22Rv1 (cell line): ENCODE measurements around the gene CROCC2.

Experiments used
- H3K27ac ChIP-seq: fragments of 450-650 bp; 2 replicates; pipeline ENCODE4 v1.5.1; 2017
- ZFX ChIP-seq: fragments of 450-650 bp; IDR thresholded peaks from 2 replicates; pipeline ENCODE4 v1.6.1; 2017; ENCODE audit warnings: antibody characterized with exemption, borderline replicate concordance
- TF ChIP-seq, protein P1 (sequence below): fragments of 450-650 bp; IDR thresholded peaks from 2 replicates; pipeline ENCODE4 v1.5.1; 2017; ENCODE audit warnings: mild to moderate bottlenecking

Gene CROCC2

DNA sequence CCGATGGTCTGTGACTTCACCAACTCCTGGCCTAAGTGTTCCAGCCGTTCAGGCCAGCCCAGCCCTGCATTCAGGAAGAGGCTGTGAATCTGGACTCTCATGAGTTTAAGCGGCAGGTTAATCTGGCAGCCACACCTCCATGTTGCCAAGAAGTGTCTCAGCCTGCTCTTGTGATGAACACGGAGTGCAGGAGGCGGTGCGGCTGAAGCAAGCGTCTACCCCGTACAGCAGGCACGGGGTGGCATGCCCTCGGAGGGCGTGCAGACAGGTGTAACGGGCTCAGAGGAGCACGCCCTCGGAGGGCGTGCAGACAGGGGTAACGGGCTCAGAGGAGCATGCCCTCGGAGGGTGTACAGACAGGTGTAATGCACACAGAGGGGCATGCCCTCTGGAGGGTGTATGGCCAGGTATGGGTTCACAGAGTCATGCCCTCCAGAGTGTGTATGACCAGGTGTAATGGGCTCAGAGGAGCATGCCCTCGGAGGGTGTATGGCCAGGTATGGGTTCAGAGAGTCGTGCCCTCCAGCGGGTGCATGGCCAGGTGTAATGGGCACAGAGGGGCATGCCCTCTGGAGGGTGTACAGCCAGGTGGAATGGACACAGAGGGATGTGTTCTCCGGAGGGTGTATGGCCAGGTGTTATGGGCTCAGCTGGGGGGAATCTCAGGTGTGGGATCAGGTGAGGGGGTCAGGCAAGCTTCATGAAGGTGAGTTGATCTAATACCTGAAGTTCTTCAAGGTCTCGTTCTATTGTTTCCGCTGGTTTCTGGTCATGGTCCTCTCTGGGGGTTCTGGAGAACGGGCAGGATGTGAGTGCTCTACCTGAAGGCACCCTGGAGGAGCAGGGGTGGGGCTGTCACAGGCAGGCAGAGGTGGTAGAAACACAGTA lies 22.6 kb downstream of the CROCC2 start:
- no peak overlapping the region for H3K27ac ChIP-seq

DNA sequence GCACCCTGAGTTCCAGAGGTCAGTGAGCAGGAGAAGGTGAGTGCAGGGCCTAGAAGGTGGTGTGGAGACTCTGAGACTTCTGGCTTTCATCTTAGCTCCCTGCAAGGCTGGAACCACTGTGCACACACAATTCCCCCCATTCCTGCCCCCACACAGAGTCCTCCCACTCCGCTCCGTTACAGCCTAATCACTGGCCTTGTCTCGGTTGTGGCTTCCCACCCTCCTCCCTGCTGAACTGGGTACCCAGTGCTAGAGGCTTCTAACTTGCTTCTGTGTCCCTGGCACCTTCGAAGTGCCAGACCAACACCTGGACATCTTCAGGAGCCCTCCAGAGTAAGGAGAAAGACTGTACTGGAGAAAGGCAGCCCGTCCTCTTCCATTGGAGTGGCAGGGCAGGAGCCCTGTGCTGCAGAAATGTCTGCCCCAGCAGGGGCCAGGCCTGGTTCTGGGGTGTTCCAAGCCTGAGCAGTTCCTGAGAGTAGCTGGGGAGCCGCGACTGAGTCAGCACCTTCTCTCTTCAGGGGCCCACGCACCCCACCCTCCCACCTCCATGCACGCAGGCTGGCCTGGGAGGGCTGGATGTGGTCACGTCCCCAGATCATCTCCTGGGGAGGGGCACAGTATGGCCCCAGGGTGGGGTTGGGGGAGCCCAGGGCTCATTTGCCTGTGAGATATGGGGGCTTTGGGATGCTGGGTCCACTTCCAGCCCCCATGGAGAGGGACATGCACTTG lies 23.4 kb downstream of the CROCC2 start:
- H3K27ac ChIP-seq = no peak overlapping the region
- TF ChIP-seq, protein P1, sequence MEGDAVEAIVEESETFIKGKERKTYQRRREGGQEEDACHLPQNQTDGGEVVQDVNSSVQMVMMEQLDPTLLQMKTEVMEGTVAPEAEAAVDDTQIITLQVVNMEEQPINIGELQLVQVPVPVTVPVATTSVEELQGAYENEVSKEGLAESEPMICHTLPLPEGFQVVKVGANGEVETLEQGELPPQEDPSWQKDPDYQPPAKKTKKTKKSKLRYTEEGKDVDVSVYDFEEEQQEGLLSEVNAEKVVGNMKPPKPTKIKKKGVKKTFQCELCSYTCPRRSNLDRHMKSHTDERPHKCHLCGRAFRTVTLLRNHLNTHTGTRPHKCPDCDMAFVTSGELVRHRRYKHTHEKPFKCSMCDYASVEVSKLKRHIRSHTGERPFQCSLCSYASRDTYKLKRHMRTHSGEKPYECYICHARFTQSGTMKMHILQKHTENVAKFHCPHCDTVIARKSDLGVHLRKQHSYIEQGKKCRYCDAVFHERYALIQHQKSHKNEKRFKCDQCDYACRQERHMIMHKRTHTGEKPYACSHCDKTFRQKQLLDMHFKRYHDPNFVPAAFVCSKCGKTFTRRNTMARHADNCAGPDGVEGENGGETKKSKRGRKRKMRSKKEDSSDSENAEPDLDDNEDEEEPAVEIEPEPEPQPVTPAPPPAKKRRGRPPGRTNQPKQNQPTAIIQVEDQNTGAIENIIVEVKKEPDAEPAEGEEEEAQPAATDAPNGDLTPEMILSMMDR = no peak
- no peak for TF ChIP-seq ZFX

More for the DNA sequence above, 22.6 kb downstream of the CROCC2 start:
- TF ChIP-seq, protein P1 = no peak
- TF ChIP-seq ZFX = no peak

DNA sequence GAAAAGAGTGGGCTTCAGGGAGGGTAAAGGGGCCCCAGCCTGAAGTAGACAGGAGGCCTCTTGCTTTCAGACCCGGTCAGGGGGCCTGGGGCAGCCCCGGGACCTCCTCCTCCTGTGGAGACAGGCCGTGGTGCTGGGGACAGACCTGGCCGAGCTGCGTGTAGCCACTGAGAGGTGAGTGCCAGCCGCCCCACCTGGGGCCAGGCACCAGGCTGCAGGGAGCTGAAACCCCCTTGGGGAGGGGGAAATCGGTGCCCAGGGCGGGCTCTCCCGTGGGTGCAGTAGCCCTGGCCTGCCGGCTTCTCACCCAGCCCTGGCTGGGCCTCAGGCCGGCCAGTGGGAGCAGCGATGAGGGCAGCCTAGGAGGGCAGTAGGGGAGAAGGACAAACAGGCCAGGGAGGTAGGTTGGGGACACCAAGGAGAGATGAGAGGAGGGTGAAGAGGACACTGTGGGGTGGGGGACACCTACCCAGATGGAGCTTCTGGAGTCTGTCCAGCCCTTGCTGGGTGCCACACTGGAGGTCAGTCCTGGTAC lies 24.0 kb downstream of the CROCC2 start:
- no peak for TF ChIP-seq ZFX
- TF ChIP-seq, protein P1 = no peak
- no peak overlapping the region for H3K27ac ChIP-seq

DNA sequence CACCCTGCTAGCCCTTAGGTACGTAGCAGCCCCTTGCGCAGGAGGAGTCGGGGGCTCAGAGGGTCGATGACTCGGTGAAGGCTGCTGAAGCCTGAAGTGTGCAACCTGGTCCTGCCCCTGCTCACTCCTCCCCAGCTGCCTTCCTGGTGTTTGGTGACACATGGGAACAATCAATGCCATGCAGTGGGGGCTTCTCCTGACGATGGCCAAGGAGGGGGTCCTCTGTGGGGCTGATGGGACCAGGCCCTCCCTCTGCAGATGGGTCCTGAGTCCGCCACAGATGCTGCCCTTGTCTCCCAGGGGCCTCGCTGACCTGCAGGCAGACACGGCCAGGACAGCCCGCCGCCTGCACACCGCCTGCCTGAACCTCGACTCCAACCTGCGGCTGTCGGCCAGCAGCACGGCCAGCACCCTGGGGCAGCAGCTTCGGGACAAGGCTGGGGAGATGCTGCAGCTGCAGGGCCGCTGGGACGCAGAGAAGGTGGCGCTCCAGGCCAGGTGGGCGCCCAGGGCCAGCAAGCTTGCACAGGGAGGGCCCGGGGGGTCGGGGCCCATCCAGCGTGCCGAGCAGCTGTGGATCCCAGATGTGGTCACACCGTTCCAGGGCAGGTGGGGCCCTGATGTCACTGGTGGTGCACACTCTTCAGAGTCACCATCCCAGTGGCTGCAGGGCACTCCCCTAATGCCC lies 24.6 kb downstream of the CROCC2 start:
- TF ChIP-seq ZFX = no peak
- TF ChIP-seq, protein P1 = no peak
- H3K27ac ChIP-seq = no peak overlapping the region

DNA sequence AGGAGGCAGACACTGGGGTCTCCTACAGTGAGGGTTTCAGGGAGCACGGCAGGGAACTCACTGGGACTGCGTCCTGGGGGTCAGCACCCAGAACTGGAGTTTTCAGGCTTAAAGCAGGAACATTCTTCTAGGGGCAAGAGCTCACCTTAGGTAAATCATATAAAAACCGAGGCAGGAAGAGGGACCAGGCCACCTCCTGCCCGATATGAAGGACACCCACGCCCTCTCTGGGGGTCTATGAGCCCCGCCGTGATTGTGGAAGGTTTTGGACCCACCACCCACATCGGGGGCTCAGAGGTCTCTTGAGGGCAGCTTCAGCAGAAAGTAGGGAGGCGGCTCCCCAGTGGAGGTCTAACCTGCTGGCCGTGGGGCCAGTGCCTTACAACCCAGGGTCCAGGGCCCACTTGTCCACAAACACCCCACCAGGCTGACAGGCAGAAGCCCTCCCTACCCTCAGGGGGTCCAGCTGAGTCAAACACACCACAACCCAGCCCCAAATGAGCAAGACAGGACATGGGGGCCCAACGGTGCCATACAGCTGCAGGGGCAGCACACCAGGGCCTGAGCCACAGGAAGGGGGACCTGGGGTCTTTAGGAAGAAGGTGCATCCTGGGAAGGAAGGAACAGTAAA lies 25.3 kb downstream of the CROCC2 start:
- no peak overlapping the region for H3K27ac ChIP-seq
- no peak for TF ChIP-seq ZFX
- TF ChIP-seq, protein P1 = no peak

DNA sequence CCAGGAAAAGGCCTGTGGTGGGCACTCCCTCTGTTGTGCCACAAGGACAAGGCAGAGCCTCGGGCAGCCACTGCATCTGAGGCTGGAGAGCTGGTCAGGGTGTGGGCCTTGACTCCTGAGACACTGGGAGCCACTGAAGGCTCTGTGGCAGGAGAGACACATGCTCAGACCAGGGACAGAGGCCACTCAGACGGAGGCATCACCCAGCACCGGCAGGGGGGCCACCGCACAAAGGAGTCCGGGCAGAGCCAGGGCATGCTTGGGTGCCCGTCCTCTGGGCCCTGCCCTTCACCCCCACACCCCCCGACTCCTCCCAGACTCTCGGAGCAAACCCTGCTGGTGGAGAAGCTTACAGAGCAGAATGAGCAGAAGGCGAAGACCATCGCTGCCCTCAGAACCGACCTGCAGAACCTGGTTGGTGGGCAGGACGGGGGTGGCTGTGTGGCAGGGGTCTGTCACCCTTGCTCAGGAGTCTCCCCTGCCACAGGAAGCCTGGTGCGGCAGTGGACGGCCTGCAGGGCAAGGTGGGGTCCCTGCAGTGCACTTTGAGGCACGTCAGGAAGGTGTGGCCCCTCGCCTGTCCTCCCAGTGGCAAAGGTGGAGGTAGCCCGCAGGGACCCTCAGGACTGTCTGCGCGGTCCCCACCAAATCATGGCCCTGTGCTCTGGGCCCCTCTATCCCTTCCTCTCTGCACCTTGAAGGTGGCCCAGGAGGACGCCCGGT lies 26.0 kb downstream of the CROCC2 start:
- no peak overlapping the region for H3K27ac ChIP-seq
- no peak for TF ChIP-seq ZFX
- TF ChIP-seq, protein P1 = no peak
